Stimulated activated CD4-positive, alpha-beta T cell treated with anti-CD3 and anti-CD28 coated beads, Interleukin-1b, Interleukin-23, amount 100 ng/mL, for 48 hours (primary cell): ENCODE measurements around the gene TLE4.

Experiments
- DNase-seq: peaks from one replicate; pipeline ENCODE4 v3.0.0-alpha.2; 2020

The TLE4 gene

GRCh38 chr9:79694676-79695400 is 123.1 kb downstream of the TLE4 start:
- no peak for DNase-seq

- no peak for DNase-seq
These were observed 123.9 kb downstream of the TLE4 start for GRCh38 chr9:79695531-79696175.

GRCh38 chr9:79698967-79699366 is 127.2 kb downstream of the TLE4 start:
- DNase-seq: no peak

GRCh38 chr9:79699479-79699878 is 127.7 kb downstream of the TLE4 start:
- DNase-seq: no peak

GRCh38 chr9:79700607-79701360 is 129.0 kb downstream of the TLE4 start:
- DNase-seq: no peak

- DNase-seq: no peak
These were observed 129.9 kb downstream of the TLE4 start for GRCh38 chr9:79701651-79702050.

GRCh38 chr9:79705704-79706103 is 133.9 kb downstream of the TLE4 start:
- DNase-seq: no peak

GRCh38 chr9:79706512-79706911 is 134.7 kb downstream of the TLE4 start:
- DNase-seq: no peak

- no peak for DNase-seq
These were observed 135.8 kb downstream of the TLE4 start for GRCh38 chr9:79707589-79707988.

GRCh38 chr9:79708541-79708940 is 136.8 kb downstream of the TLE4 start:
- no peak for DNase-seq

- DNase-seq: no peak
These were observed 138.2 kb downstream of the TLE4 start for GRCh38 chr9:79709743-79710674.

GRCh38 chr9:79711874-79712273 is 140.1 kb downstream of the TLE4 start:
- no peak for DNase-seq

GRCh38 chr9:79719021-79719420 is 147.3 kb downstream of the TLE4 start:
- DNase-seq: no peak

GRCh38 chr9:79719989-79720388 is 148.2 kb downstream of the TLE4 start:
- DNase-seq: no peak

GRCh38 chr9:79731171-79731890 is 159.6 kb downstream of the TLE4 start:
- no peak for DNase-seq

- DNase-seq: no peak
These were observed 163.4 kb downstream of the TLE4 start for GRCh38 chr9:79735023-79735779.

- no peak for DNase-seq
These were observed 164.3 kb downstream of the TLE4 start for GRCh38 chr9:79736051-79736450.

- no peak for DNase-seq
These were observed 169.6 kb downstream of the TLE4 start for GRCh38 chr9:79741381-79741780.

- DNase-seq: no peak
These were observed 170.5 kb downstream of the TLE4 start for GRCh38 chr9:79742110-79742721.

GRCh38 chr9:79744521-79744920 is 172.8 kb downstream of the TLE4 start:
- DNase-seq: no peak
